Esophagus muscularis mucosa (tissue), 4 donors: ENCODE measurements around the gene ANO6. TPM values are rescaled to one million over a fixed set of nuclear protein-coding genes. Genes with fewer than 3 reads are reported as not detected.
"Not testable (repeated sequence)": the region's sequence is repeated elsewhere in the genome, so short reads cannot be mapped to it uniquely, and the experiment has no call there.

ENCODE experiments used
- DNase-seq: peaks from one replicate; pipeline ENCODE4 v3.0.0-alpha.2; 2017; ENCODE audit errors: extremely low spot score
- H3K27ac ChIP-seq, 4 donors: fragments of 200-600 bp; sonication (generic); replicated peaks in 1 of 4; 1 replicate in 3 of 4; 2 replicates in 1 of 4; pipeline ENCODE4 v1.5.1; 2016 to 2019; ENCODE audit warnings: mild to moderate bottlenecking in 1 of 4
- H3K27me3 ChIP-seq, 4 donors: fragments of 200-600 bp; sonication (generic); one replicate each; pipeline versions ENCODE4 v1.5.1 to v1.6.0; 2016 to 2019
- H3K36me3 ChIP-seq, 4 donors: fragments of 200-600 bp; sonication (generic); one replicate each; pipeline ENCODE4 v1.5.1; 2016 to 2019
- H3K4me1 ChIP-seq, 4 donors: fragments of 200-600 bp; sonication (generic); one replicate each; pipeline ENCODE4 v1.5.1; 2016 to 2019
- H3K4me3 ChIP-seq, 4 donors: fragments of 200-600 bp; sonication (generic); 1 replicate in 2 of 4; 2 replicates in 2 of 4; pipeline ENCODE4 v1.5.1; 2016 to 2019; ENCODE audit warnings: mild to moderate bottlenecking in 4 of 4, moderate library complexity in 1 of 4
- H3K9me3 ChIP-seq, 4 donors: fragments of 200-600 bp; sonication (generic); 1 replicate in 3 of 4; 2 replicates in 1 of 4; pipeline ENCODE4 v1.5.1; 2016 to 2019
- CTCF ChIP-seq, 3 experiments: fragments of 200-600 bp in 2 of 3; fragments of 450-650 bp in 1 of 3; sonication (generic) in 2 of 3; IDR thresholded peaks; one replicate each; pipeline ENCODE4 v1.5.1; 2017 to 2019; ENCODE audit warnings: antibody characterized with exemption in 3 of 3, mild to moderate bottlenecking in 2 of 3, moderate library complexity in 1 of 3
- EP300 ChIP-seq: sonication (generic); formaldehyde crosslinking; IDR thresholded peaks from one replicate; pipeline ENCODE4 v1.6.1; 2017; ENCODE audit warnings: antibody characterized with exemption
- POLR2A ChIP-seq: fragments of 450-650 bp; IDR thresholded peaks from one replicate; pipeline ENCODE4 v1.6.1; 2017; ENCODE audit warnings: antibody characterized with exemption, moderate library complexity, mild to moderate bottlenecking, low read depth
- POLR2AphosphoS5 ChIP-seq, 2 donors: sonication (generic); formaldehyde crosslinking; IDR thresholded peaks; one replicate each; pipeline ENCODE4 v1.6.1; 2017; ENCODE audit warnings: antibody characterized with exemption in 2 of 2
- WGBS: methylation state at CpG from one replicate; pipeline ENCODE4 v1.1.5; 2018; 5-methylcytosine and 5-hydroxymethylcytosine counted together
- intact Hi-C: fragments of 100-400 bp; cut with DNase I; formaldehyde crosslinking; loops from one replicate; pipeline ENCODE4 v1.15.1; 2023
- total RNA-seq, 4 donors: library from RNA; depleted of rRNA; stranded (reverse); fragments of >200 nt; gene quantifications; one replicate each; pipeline versions ENCODE4 v1.1.0 to v1.2.1, GENCODE V29; 2016

The ANO6 gene
- total RNA-seq, 4 donors from 2014 or later: 141 to 208 (median 166) TPM

GRCh38 chr12:45388545-45388944 lies 172.7 kb downstream of the ANO6 start:
- intact Hi-C loops: loop anchor here (2.0 to 5.0 kb wide), 2 partner anchors 174 to 216 kb away; no protein-coding TSS in a partner anchor
- DNase-seq: no peak

GRCh38 chr12:45389426-45389825 lies 173.5 kb downstream of the ANO6 start:
- Histone ChIP-seq H3K4me3 (no peak overlapping the region), H3K4me1 (peaks cover 0 to 19% (median 4%) of the 10 kb centered on the region in 4 donors), H3K9me3 (no peaks in the 10 kb centered on the region), H3K27me3 (no peaks in the 10 kb centered on the region), H3K36me3 (peaks cover 19 to 64% (median 42%) of the 10 kb centered on the region in 4 donors), H3K27ac (no peak overlapping the region)
- 81% methylated on average over 3 of the region's 3 CpGs for WGBS
- no peak for TF ChIP-seq EP300
- no peak for TF ChIP-seq CTCF (IDR thresholded peaks at IDR 0.05)
- no peak for TF ChIP-seq POLR2A
- TF ChIP-seq POLR2AphosphoS5 (IDR thresholded peaks at IDR 0.05): no peak
- intact Hi-C loops: loop anchor here (2.0 to 5.0 kb wide), 2 partner anchors 175 to 217 kb away; no protein-coding TSS in a partner anchor
- no peak for DNase-seq

More at GRCh38 chr12:45388545-45388944, 172.7 kb downstream of the ANO6 start:
- Histone ChIP-seq H3K9me3 (no peaks in the 10 kb centered on the region), H3K27ac (no peak overlapping the region), H3K4me1 (peaks cover 0 to 19% (median 4%) of the 10 kb centered on the region in 4 donors), H3K36me3 (peaks cover 22 to 73% (median 47%) of the 10 kb centered on the region in 4 donors), H3K27me3 (no peaks in the 10 kb centered on the region), H3K4me3 (no peak overlapping the region)
- 6% methylated on average over 1 of the region's 1 CpG for WGBS
- peak; percentile 51 to 67 (median 64) for TF ChIP-seq CTCF (IDR thresholded peaks at IDR 0.05)
- no peak for TF ChIP-seq POLR2AphosphoS5 (IDR thresholded peaks at IDR 0.05)

- H3K27me3 ChIP-seq, H3K27ac ChIP-seq, H3K4me3 ChIP-seq, DNase-seq, H3K9me3 ChIP-seq, intact Hi-C loops: not testable (repeated sequence)
- H3K4me1 ChIP-seq: peaks cover 7 to 15% (median 9%) of the 10 kb centered on the region in 4 donors
- H3K36me3 ChIP-seq: peaks cover 0 to 22% (median 12%) of the 10 kb centered on the region in 4 donors
- WGBS: 97% methylated on average over 4 of the region's 4 CpGs
These were observed 181.6 kb downstream of the ANO6 start for GRCh38 chr12:45397499-45397898.

GRCh38 chr12:45398552-45398951 lies 182.7 kb downstream of the ANO6 start:
- no peak overlapping the region for H3K4me3 ChIP-seq
- no peak for DNase-seq
- peaks cover 8 to 28% (median 18%) of the 10 kb centered on the region in 4 donors for H3K36me3 ChIP-seq
- H3K27ac ChIP-seq: no peak overlapping the region
- 67% methylated on average over 4 of the region's 4 CpGs for WGBS
- H3K9me3 ChIP-seq: no peaks in the 10 kb centered on the region
- no peaks in the 10 kb centered on the region for H3K27me3 ChIP-seq
- TF ChIP-seq POLR2AphosphoS5 (IDR thresholded peaks at IDR 0.05) (no peak), EP300 (no peak), CTCF (IDR thresholded peaks at IDR 0.05) (no peak), POLR2A (no peak)
- intact Hi-C loops: no loop called here
- H3K4me1 ChIP-seq: peaks cover 7 to 15% (median 11%) of the 10 kb centered on the region in 4 donors

GRCh38 chr12:45400991-45401390 lies 185.1 kb downstream of the ANO6 start:
- no peak overlapping the region for H3K4me3 ChIP-seq
- peaks cover 11 to 50% (median 36%) of the 10 kb centered on the region in 4 donors for H3K36me3 ChIP-seq
- intact Hi-C loops: no loop called here
- WGBS: 75% methylated on average over 2 of the region's 2 CpGs
- TF ChIP-seq POLR2AphosphoS5 (IDR thresholded peaks at IDR 0.05) (no peak), POLR2A (no peak), EP300 (no peak), CTCF (IDR thresholded peaks at IDR 0.05) (no peak)
- H3K4me1 ChIP-seq: peaks cover 7 to 15% (median 13%) of the 10 kb centered on the region in 4 donors
- peak overlapping the region in 1 of 4 donors; percentile 4 for H3K27ac ChIP-seq
- H3K27me3 ChIP-seq: no peaks in the 10 kb centered on the region
- no peaks in the 10 kb centered on the region for H3K9me3 ChIP-seq
- DNase-seq: no peak
